MM.1S (cell line): ENCODE measurements around the gene DBF4B.

Source experiments
- DNase-seq: peaks from one replicate; pipeline ENCODE4 v3.0.0-alpha.2; 2015
- H2AFZ ChIP-seq: fragments of 300-600 bp; sonication (generic); 2 replicates; pipeline ENCODE4 v1.6.0; 2016; ENCODE audit warnings: antibody characterized with exemption, low read length
- H3F3A ChIP-seq: fragments of 300-600 bp; sonication (generic); 2 replicates; pipeline ENCODE4 v1.6.1; 2016; ENCODE audit warnings: mild to moderate bottlenecking, antibody characterized with exemption, low read length, moderate library complexity, mixed read lengths; ENCODE audit not compliant: insufficient read depth
- H3K27ac ChIP-seq: fragments of 300-600 bp; sonication (generic); 2 replicates; pipeline ENCODE4 v1.5.1; 2016; ENCODE audit warnings: mild to moderate bottlenecking, low read length
- H3K27me3 ChIP-seq: fragments of 300-600 bp; sonication (generic); replicated peaks from 2 replicates; pipeline ENCODE4 v1.6.0; 2016; ENCODE audit warnings: low read length; ENCODE audit not compliant: insufficient read depth
- H3K36me3 ChIP-seq: fragments of 300-600 bp; sonication (generic); replicated peaks from 2 replicates; pipeline ENCODE4 v1.6.1; 2016; ENCODE audit warnings: mild to moderate bottlenecking, low read length, mixed read lengths; ENCODE audit not compliant: insufficient read depth
- H3K4me1 ChIP-seq: fragments of 300-600 bp; sonication (generic); 2 replicates; pipeline ENCODE4 v1.6.1; 2016; ENCODE audit warnings: low read length, mixed read lengths
- H3K4me2 ChIP-seq: fragments of 300-600 bp; sonication (generic); 2 replicates; pipeline ENCODE4 v1.6.0; 2016; ENCODE audit warnings: low read depth, low read length
- H3K4me3 ChIP-seq: fragments of 300-600 bp; sonication (generic); 2 replicates; pipeline ENCODE4 v1.5.1; 2016; ENCODE audit warnings: low read length, mixed read lengths
- H3K79me2 ChIP-seq: fragments of 300-600 bp; sonication (generic); 2 replicates; pipeline ENCODE4 v1.6.1; 2016; ENCODE audit warnings: mixed run types, low read length, mixed read lengths
- H3K9ac ChIP-seq: fragments of 300-600 bp; sonication (generic); 2 replicates; pipeline ENCODE4 v1.6.1; 2016; ENCODE audit warnings: low read length, mixed read lengths
- H3K9me2 ChIP-seq: fragments of 300-600 bp; sonication (generic); replicated peaks from 2 replicates; pipeline ENCODE4 v1.6.1; 2016; ENCODE audit warnings: mild to moderate bottlenecking, low read length, mixed read lengths; ENCODE audit not compliant: insufficient read depth
- H3K9me3 ChIP-seq: fragments of 300-600 bp; sonication (generic); replicated peaks from 2 replicates; pipeline ENCODE4 v1.6.1; 2016; ENCODE audit warnings: mild to moderate bottlenecking, low read length, mixed read lengths; ENCODE audit not compliant: insufficient read depth
- H4K20me1 ChIP-seq: fragments of 300-600 bp; sonication (generic); 2 replicates; pipeline ENCODE4 v1.6.1; 2016; ENCODE audit warnings: mild to moderate bottlenecking, low read length, moderate library complexity, mixed read lengths; ENCODE audit not compliant: insufficient read depth
- EZH2 ChIP-seq: fragments of 300-600 bp; sonication (generic); optimal IDR thresholded peaks from 2 replicates; pipeline ENCODE3; 2017; ENCODE audit warnings: low read depth, mild to moderate bottlenecking, antibody characterized with exemption, low read length, mixed read lengths
- EZH2phosphoT487 ChIP-seq: fragments of 300-600 bp; sonication (generic); IDR thresholded peaks from 2 replicates; pipeline ENCODE4 v1.6.1; 2018; ENCODE audit warnings: antibody characterized with exemption, low read length
- TF ChIP-seq, protein P1 (sequence below): fragments of 300-600 bp; sonication (generic); IDR thresholded peaks from 2 replicates; pipeline ENCODE4 v1.5.1; 2016; ENCODE audit warnings: antibody characterized with exemption, low read length, mixed read lengths

Gene DBF4B

GRCh38 chr17:44761932-44762810, 53.7 kb downstream of the DBF4B start:
- Histone ChIP-seq H3F3A (no peaks in the 10 kb centered on the region), H3K9me2 (no peaks in the 10 kb centered on the region), H2AFZ (no peak overlapping the region), H3K9ac (no peak overlapping the region), H3K27ac (no peak overlapping the region), H3K27me3 (peaks cover 34% of the 10 kb centered on the region), H3K4me1 (no peaks in the 10 kb centered on the region), H3K36me3 (no peaks in the 10 kb centered on the region), H3K9me3 (no peaks in the 10 kb centered on the region), H3K79me2 (no peaks in the 10 kb centered on the region), H3K4me3 (no peak overlapping the region), H4K20me1 (no peaks in the 10 kb centered on the region), H3K4me2 (no peak overlapping the region)
- TF ChIP-seq, protein P1, sequence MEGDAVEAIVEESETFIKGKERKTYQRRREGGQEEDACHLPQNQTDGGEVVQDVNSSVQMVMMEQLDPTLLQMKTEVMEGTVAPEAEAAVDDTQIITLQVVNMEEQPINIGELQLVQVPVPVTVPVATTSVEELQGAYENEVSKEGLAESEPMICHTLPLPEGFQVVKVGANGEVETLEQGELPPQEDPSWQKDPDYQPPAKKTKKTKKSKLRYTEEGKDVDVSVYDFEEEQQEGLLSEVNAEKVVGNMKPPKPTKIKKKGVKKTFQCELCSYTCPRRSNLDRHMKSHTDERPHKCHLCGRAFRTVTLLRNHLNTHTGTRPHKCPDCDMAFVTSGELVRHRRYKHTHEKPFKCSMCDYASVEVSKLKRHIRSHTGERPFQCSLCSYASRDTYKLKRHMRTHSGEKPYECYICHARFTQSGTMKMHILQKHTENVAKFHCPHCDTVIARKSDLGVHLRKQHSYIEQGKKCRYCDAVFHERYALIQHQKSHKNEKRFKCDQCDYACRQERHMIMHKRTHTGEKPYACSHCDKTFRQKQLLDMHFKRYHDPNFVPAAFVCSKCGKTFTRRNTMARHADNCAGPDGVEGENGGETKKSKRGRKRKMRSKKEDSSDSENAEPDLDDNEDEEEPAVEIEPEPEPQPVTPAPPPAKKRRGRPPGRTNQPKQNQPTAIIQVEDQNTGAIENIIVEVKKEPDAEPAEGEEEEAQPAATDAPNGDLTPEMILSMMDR = no peak
- no peak for TF ChIP-seq EZH2phosphoT487
- TF ChIP-seq EZH2 = no peak
- DNase-seq = no peak

GRCh38 chr17:44763170-44763569, 54.7 kb downstream of the DBF4B start:
- DNase-seq = no peak
- no peak overlapping the region for H2AFZ ChIP-seq
- no peak overlapping the region for H3K4me2 ChIP-seq
- TF ChIP-seq EZH2phosphoT487 (no peak), EZH2 (no peak)
- TF ChIP-seq, protein P1 = no peak
- H3K79me2 ChIP-seq = no peaks in the 10 kb centered on the region
- H4K20me1 ChIP-seq = no peaks in the 10 kb centered on the region
- no peaks in the 10 kb centered on the region for H3K4me1 ChIP-seq
- H3F3A ChIP-seq = no peaks in the 10 kb centered on the region
- no peak overlapping the region for H3K9ac ChIP-seq
- H3K27me3 ChIP-seq = peaks cover 24% of the 10 kb centered on the region
- H3K4me3 ChIP-seq = no peak overlapping the region
- H3K36me3 ChIP-seq = no peaks in the 10 kb centered on the region
- H3K9me2 ChIP-seq = no peaks in the 10 kb centered on the region
- no peaks in the 10 kb centered on the region for H3K9me3 ChIP-seq
- H3K27ac ChIP-seq = no peak overlapping the region

DNA sequence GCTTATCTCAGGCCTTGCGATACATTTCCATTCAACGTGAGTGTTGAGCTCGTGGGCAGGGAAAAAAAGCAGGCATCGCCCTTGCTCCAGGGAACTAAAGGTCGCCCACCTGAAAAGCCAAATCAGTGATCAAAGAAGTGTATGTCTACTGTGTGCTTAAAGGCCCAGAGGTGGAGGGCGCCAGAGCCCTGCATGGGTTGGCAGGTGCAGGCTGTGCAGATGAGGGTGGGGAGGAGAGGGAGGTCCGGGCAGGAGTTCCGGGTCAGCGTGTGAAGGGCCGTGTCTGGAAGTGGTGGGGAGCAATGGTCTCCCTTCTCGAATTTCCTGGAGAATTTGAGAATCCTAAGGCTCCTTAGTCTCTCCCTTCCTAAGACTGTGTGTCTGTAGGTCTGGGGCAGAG, 57.5 kb downstream of the DBF4B start:
- no peaks in the 10 kb centered on the region for H3F3A ChIP-seq
- H2AFZ ChIP-seq = no peak overlapping the region
- H3K79me2 ChIP-seq = no peaks in the 10 kb centered on the region
- no peaks in the 10 kb centered on the region for H3K9me3 ChIP-seq
- no peaks in the 10 kb centered on the region for H3K9me2 ChIP-seq
- H3K4me1 ChIP-seq = no peaks in the 10 kb centered on the region
- H3K27ac ChIP-seq = no peak overlapping the region
- no peak overlapping the region for H3K9ac ChIP-seq
- H3K4me2 ChIP-seq = no peak overlapping the region
- H3K27me3 ChIP-seq = peaks cover 5% of the 10 kb centered on the region; the same call in 1 of the 2 replicates
- no peak overlapping the region for H3K4me3 ChIP-seq
- no peaks in the 10 kb centered on the region for H4K20me1 ChIP-seq
- no peak for TF ChIP-seq EZH2phosphoT487
- TF ChIP-seq EZH2 = no peak
- TF ChIP-seq, protein P1 = no peak
- no peaks in the 10 kb centered on the region for H3K36me3 ChIP-seq
- DNase-seq = no peak
